HFF-Myc (cell line): ENCODE results near the gene MAZ.
"Not testable (repeated sequence)": the region's sequence is repeated elsewhere in the genome, so short reads cannot be mapped to it uniquely, and the experiment has no call there.

Source experiments
- DNase-seq: peaks from one replicate; pipeline ENCODE4 v3.0.0-alpha.2; 2011; ENCODE audit warnings: low read depth; ENCODE audit errors: extremely low read depth
- H3K4me3 ChIP-seq: replicated peaks from 2 replicates; pipeline ENCODE4 v1.5.1; 2011; ENCODE audit warnings: low read depth, mild to moderate bottlenecking, control low read depth, low read length
- CTCF ChIP-seq: IDR thresholded peaks from 2 replicates; pipeline ENCODE4 v1.5.1; 2012; ENCODE audit warnings: mild to moderate bottlenecking, low read depth, low read length, control low read depth; ENCODE audit errors: missing control alignments

Gene MAZ

GRCh38 chr16:29806099-29806579 lies at the start of gene MAZ:
Gene MAZ, plus strand, starts transcription at chr16:29806529. Its CDS starts 173 bp downstream, at chr16:29806702.
- DNase-seq: no peak
- peak within 1 kb of the TSS; percentile 74 for H3K4me3 ChIP-seq
- no peak for TF ChIP-seq CTCF

GRCh38 chr16:29756654-29757053 lies 49.7 kb upstream of the MAZ start:
- no peak for TF ChIP-seq CTCF
- no peak overlapping the region for H3K4me3 ChIP-seq
- DNase-seq: no peak

GRCh38 chr16:29757086-29757485 lies 49.2 kb upstream of the MAZ start:
- not testable (repeated sequence) for DNase-seq

GRCh38 chr16:29757950-29758466 lies 48.3 kb upstream of the MAZ start:
- TF ChIP-seq CTCF: no peak
- H3K4me3 ChIP-seq: no peak overlapping the region
- no peak for DNase-seq

More at GRCh38 chr16:29757086-29757485, 49.2 kb upstream of the MAZ start:
- not testable (repeated sequence) for H3K4me3 ChIP-seq

- H3K4me3 ChIP-seq: no peak overlapping the region
- TF ChIP-seq CTCF: no peak
- DNase-seq: no peak
Measured at GRCh38 chr16:29760567-29761279, 45.6 kb upstream of the MAZ start.

GRCh38 chr16:29761280-29761651 lies 45.1 kb upstream of the MAZ start:
- H3K4me3 ChIP-seq, DNase-seq: not testable (repeated sequence)

- no peak for DNase-seq
- TF ChIP-seq CTCF: no peak
- H3K4me3 ChIP-seq: no peak overlapping the region
Measured at GRCh38 chr16:29761882-29762281, 44.4 kb upstream of the MAZ start.

- no peak overlapping the region for H3K4me3 ChIP-seq
- TF ChIP-seq CTCF: no peak
- DNase-seq: no peak
Measured at GRCh38 chr16:29763326-29763725, 43.0 kb upstream of the MAZ start.
